ENCODE measurements around the gene CCDC40. TPM values are rescaled to one million over a fixed set of nuclear protein-coding genes. Genes with fewer than 3 reads are reported as not detected.

Gene CCDC40
- total RNA-seq, 1 experiment from 2014 or later: 9.9 TPM

DNA sequence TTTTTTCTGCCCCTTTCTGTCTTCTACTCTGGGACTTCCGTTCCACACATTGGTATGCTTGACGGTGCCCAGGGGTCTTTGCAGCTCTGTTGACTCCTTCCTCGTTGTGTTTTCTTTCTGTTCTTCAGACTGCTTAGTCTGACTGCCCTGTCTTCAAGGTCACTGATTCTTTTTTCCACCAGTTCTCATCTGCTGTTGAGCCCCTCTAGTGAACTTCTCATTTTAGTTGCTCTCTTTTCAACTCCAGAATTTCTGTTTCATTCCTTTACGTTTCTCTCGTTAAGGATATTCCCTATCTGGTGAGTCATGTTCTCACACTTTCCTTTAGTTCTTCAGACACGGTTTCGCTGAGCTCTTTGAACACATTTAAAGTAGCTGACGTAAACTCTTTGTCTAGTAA lies 78.7 kb downstream of the CCDC40 start:
- intact Hi-C loops (cut with micrococcal nuclease; ENCODE audit: unreplicated experiment): no loop called here
- Mint-ChIP-seq H3K4me3 (ENCODE audit: low read depth, unreplicated experiment) (no peak overlapping the region), H3K27me3 (ENCODE audit: unreplicated experiment) (no peaks in the 10 kb centered on the region), H3K4me1 (ENCODE audit: low read depth, unreplicated experiment) (no peaks in the 10 kb centered on the region), H3K27ac (ENCODE audit: unreplicated experiment) (no peak overlapping the region), H3K9me3 (ENCODE audit: low read depth, unreplicated experiment) (no peaks in the 10 kb centered on the region), H3K36me3 (ENCODE audit: insufficient read depth, unreplicated experiment) (peaks cover 5% of the 10 kb centered on the region)
- TF ChIP-seq, protein P1, sequence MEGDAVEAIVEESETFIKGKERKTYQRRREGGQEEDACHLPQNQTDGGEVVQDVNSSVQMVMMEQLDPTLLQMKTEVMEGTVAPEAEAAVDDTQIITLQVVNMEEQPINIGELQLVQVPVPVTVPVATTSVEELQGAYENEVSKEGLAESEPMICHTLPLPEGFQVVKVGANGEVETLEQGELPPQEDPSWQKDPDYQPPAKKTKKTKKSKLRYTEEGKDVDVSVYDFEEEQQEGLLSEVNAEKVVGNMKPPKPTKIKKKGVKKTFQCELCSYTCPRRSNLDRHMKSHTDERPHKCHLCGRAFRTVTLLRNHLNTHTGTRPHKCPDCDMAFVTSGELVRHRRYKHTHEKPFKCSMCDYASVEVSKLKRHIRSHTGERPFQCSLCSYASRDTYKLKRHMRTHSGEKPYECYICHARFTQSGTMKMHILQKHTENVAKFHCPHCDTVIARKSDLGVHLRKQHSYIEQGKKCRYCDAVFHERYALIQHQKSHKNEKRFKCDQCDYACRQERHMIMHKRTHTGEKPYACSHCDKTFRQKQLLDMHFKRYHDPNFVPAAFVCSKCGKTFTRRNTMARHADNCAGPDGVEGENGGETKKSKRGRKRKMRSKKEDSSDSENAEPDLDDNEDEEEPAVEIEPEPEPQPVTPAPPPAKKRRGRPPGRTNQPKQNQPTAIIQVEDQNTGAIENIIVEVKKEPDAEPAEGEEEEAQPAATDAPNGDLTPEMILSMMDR (IDR thresholded peaks at IDR 0.05; ENCODE audit: unreplicated experiment): no peak
- CTCF ChIA-PET: no interaction called here
- DNase-seq: no peak
- BruUV-seq (replicated peaks): no TSS peak

DNA sequence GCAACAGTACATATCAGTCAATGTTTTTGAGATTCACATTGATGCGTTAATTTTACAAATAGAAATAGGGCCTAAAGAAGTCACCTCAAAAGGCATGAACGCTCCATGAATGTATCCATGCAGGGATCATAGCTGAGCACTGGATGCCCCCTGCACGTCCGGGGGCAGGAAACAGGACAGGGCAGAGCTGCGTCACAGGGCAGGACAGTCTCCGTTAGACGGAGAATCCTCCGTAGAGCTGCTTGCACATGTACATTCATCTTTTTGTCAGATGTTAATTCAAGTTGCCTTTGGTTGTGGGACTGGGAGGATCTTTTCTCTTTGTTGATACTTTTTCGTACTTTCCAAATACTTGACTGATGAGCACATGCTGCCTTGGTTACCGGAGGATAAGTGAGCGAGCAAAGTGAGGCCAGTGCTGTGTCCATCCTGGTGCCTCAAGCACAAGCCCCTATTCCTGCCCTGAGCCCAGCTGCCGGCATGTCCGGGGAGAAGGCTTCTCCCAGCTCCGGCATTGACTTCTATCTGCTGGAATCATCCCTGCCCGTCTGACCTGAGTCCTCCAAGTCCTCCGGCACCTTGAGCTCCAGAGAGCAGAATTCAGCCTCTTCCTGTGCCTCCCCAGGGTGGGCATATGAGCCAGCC lies 80.0 kb downstream of the CCDC40 start:
- no peak for DNase-seq
- Mint-ChIP-seq H3K27ac (ENCODE audit: unreplicated experiment) (no peak overlapping the region), H3K4me3 (ENCODE audit: low read depth, unreplicated experiment) (no peak overlapping the region), H3K9me3 (ENCODE audit: low read depth, unreplicated experiment) (no peaks in the 10 kb centered on the region), H3K27me3 (ENCODE audit: unreplicated experiment) (no peaks in the 10 kb centered on the region), H3K4me1 (ENCODE audit: low read depth, unreplicated experiment) (no peaks in the 10 kb centered on the region), H3K36me3 (ENCODE audit: insufficient read depth, unreplicated experiment) (peaks cover 2% of the 10 kb centered on the region)
- intact Hi-C loops (cut with micrococcal nuclease; ENCODE audit: unreplicated experiment): no loop called here
- BruUV-seq (replicated peaks): no TSS peak
- CTCF ChIA-PET: interaction anchor here (0.5 kb wide), 1 partner anchor 48 kb away, joined by 3 read pairs; no protein-coding TSS in a partner anchor
- TF ChIP-seq, protein P1 (IDR thresholded peaks at IDR 0.05; ENCODE audit: unreplicated experiment): no peak

DNA sequence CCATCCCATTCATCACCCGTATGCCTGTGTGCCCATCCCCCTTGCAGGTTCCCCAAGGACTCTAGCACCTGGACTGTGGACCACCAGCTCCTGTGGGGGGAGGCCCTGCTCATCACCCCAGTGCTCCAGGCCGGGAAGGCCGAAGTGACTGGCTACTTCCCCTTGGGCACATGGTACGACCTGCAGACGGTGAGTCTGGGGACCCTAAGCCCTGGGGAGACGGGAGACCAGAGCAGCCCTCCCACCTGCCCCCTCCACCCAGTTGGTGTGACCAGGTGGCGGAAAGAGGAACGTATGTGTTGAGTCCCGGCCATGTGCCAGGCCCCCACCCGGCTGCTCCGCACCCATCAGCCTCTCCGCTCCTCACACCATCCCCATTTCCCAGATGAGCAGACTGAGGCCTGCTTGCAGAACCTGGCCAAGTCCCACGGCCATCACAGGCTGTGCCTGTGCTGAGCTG lies 80.5 kb downstream of the CCDC40 start:
- CTCF ChIA-PET: interaction anchor here (0.5 kb wide), 1 partner anchor 47 kb away, joined by 3 read pairs; no protein-coding TSS in a partner anchor
- no peaks in the 10 kb centered on the region for H3K27me3 Mint-ChIP-seq (ENCODE audit: unreplicated experiment)

DNA sequence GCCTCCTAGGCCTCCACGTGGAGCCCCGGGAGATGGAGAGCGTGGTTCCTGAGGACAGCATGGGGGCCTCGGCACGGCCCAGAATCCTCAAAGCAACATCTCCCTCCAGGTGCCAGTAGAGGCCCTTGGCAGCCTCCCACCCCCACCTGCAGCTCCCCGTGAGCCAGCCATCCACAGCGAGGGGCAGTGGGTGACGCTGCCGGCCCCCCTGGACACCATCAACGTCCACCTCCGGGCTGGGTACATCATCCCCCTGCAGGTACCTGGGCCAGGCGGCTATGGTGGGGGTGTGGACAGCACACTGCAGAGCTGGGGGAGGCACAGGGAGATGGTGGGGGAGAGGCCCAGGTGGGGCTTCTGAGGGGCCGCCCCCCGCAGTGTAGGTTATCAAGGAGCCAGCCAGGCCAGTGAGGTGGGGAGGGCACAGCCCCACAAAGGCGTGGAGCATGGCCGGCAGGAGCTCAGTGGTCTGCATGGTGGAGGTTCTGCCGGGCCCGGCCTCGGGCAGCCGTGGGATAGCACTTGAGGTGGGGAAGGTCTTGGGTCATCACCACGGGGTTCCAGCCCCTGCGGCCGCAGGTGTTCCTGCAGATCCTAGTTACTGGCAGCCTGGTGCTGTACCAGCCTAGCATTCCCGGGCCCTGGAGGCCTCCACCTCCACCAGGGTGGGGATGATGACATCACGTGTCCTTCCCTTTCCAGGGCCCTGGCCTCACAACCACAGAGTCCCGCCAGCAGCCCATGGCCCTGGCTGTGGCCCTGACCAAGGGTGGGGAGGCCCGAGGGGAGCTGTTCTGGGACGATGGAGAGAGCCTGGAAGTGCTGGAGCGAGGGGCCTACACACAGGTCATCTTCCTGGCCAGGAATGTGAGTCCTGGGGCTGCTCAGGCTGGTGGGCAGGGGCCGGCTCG lies 81.3 kb downstream of the CCDC40 start:
- DNase-seq: no peak
- BruUV-seq (replicated peaks): no TSS peak
- Mint-ChIP-seq H3K36me3 (ENCODE audit: insufficient read depth, unreplicated experiment) (no peaks in the 10 kb centered on the region), H3K9me3 (ENCODE audit: low read depth, unreplicated experiment) (no peaks in the 10 kb centered on the region), H3K27me3 (ENCODE audit: unreplicated experiment) (no peaks in the 10 kb centered on the region), H3K4me1 (ENCODE audit: low read depth, unreplicated experiment) (no peaks in the 10 kb centered on the region), H3K27ac (ENCODE audit: unreplicated experiment) (no peak overlapping the region), H3K4me3 (ENCODE audit: low read depth, unreplicated experiment) (no peak overlapping the region)
- TF ChIP-seq, protein P1 (IDR thresholded peaks at IDR 0.05; ENCODE audit: unreplicated experiment): no peak
- CTCF ChIA-PET: no interaction called here
- intact Hi-C loops (cut with micrococcal nuclease; ENCODE audit: unreplicated experiment): no loop called here

More for the DNA sequence above, 80.5 kb downstream of the CCDC40 start:
- TF ChIP-seq, protein P1 (IDR thresholded peaks at IDR 0.05; ENCODE audit: unreplicated experiment): no peak
- intact Hi-C loops (cut with micrococcal nuclease; ENCODE audit: unreplicated experiment): no loop called here
- Mint-ChIP-seq H3K4me1 (ENCODE audit: low read depth, unreplicated experiment) (no peaks in the 10 kb centered on the region), H3K4me3 (ENCODE audit: low read depth, unreplicated experiment) (no peak overlapping the region), H3K36me3 (ENCODE audit: insufficient read depth, unreplicated experiment) (no peaks in the 10 kb centered on the region), H3K27ac (ENCODE audit: unreplicated experiment) (no peak overlapping the region), H3K9me3 (ENCODE audit: low read depth, unreplicated experiment) (no peaks in the 10 kb centered on the region)
- DNase-seq: no peak
- no TSS peak for BruUV-seq (replicated peaks)

Data from Calu3 (cell line).